Muscle of arm (tissue), 12 donors: ENCODE data around the gene FAM204A. TPM values are rescaled to one million over a fixed set of nuclear protein-coding genes. Genes with fewer than 3 reads are reported as not detected.

ENCODE experiments used
- DNase-seq: peaks from one replicate; pipeline ENCODE4 v3.0.0-alpha.2; 2013
- polyA plus RNA-seq, 12 donors: library from polyadenylated mRNA; unstranded; fragments of 120-200 nt; gene quantifications; one replicate each; pipeline ENCODE4 v1.2.1, GENCODE V29; 2013; ENCODE audit not compliant: insufficient read length in 12 of 12

The FAM204A gene
- polyA plus RNA-seq, 12 donors, result 32.7 to 56.3 (median 46.5) TPM; not detected in 1

DNA sequence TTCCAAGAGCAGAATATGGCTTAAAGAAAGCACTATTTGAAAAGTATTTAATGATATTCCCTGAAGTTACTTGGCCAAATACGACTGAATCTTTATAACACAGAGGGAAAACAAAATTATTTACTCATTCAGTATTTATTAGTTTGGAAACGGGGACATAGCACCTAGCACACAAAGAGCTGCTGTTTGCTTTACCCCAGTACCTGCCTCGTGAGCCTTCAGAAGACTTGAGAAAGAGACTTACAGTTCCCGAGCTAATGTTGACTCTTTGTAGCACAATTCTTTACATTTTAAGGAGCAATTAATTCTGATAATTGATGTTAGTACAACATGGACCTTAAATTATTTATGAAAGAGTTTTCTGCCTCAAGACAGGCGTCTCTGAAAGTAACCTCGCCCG is 88.7 kb downstream of the FAM204A start:
- no peak for DNase-seq

DNA sequence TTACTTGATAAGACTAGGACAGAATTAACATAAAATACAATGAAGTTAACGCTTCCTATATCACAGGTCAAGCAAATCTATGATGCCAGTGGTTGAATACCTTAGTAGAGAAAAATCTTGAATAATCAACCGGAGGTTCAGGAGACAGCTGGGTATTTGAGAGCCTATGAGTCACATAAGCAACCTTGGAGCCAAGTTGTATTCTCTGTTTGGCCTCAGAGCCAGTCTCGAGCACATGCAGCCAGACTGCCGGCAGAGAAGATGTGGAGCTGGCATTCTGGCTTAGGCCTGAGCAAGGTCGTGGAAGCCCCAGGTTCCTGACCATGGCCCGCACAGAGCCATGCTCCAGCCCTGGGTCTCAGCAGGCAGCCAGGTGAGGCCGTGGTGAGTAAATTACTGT is 90.3 kb downstream of the FAM204A start:
- no peak for DNase-seq

DNA sequence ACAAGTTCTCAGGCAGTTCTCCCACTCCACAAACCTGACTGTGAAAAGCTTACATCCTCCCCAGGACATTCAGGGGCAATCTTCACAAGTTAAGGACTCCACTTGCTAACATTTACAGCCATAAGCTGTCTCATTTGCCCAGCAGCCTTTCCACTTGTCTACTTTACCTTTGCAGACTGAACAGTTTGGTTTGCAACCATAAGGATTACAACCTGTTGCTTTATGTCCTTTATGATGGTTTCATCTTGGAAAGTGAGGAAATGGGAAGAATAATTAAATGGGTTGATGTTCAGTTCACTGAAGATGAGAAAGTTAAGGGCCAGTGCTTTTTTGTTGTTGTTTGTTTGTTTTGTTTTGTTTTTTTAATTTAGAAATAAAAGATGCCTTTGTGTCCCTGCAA is 92.4 kb downstream of the FAM204A start:
- DNase-seq, result no peak
